HS-27A (cell line): ENCODE results near the gene ZFP92.
"Not testable (repeated sequence)": the region's sequence is repeated elsewhere in the genome, so short reads cannot be mapped to it uniquely, and the experiment has no call there.

Experiments
- DNase-seq: peaks from one replicate; pipeline ENCODE4 v3.0.0-alpha.2; 2012; ENCODE audit warnings: low read depth, missing footprints

ZFP92 gene

GRCh38 chrX:153411255-153411987 lies at the start of gene ZFP92:
ZFP92 (plus strand) TSS chrX:153411472; CDS start chrX:153418323, 6,851 bp downstream.
- DNase-seq, result no peak

- DNase-seq, result no peak
These were observed 49.4 kb upstream of the ZFP92 start for GRCh38 chrX:153361781-153362397.

- no peak for DNase-seq
These were observed 45.6 kb upstream of the ZFP92 start for GRCh38 chrX:153365670-153366069.

GRCh38 chrX:153366119-153366518 lies 45.2 kb upstream of the ZFP92 start:
- DNase-seq, result no peak

GRCh38 chrX:153366878-153367538 lies 44.3 kb upstream of the ZFP92 start:
- DNase-seq, result no peak

- DNase-seq, result no peak
These were observed 40.8 kb upstream of the ZFP92 start for GRCh38 chrX:153370293-153371055.

- no peak for DNase-seq
These were observed 40.0 kb upstream of the ZFP92 start for GRCh38 chrX:153371256-153371655.

GRCh38 chrX:153372949-153373348 lies 38.3 kb upstream of the ZFP92 start:
- no peak for DNase-seq

- DNase-seq, result no peak
These were observed 36.8 kb upstream of the ZFP92 start for GRCh38 chrX:153374426-153374825.

- no peak for DNase-seq
These were observed 35.7 kb upstream of the ZFP92 start for GRCh38 chrX:153375571-153375970.

GRCh38 chrX:153377727-153378126 lies 33.5 kb upstream of the ZFP92 start:
- no peak for DNase-seq

- no peak for DNase-seq
These were observed 32.7 kb upstream of the ZFP92 start for GRCh38 chrX:153378607-153379006.

- no peak for DNase-seq
These were observed 31.8 kb upstream of the ZFP92 start for GRCh38 chrX:153379508-153379907.

- no peak for DNase-seq
These were observed 31.2 kb upstream of the ZFP92 start for GRCh38 chrX:153379971-153380581.

GRCh38 chrX:153380691-153381090 lies 30.6 kb upstream of the ZFP92 start:
- no peak for DNase-seq

GRCh38 chrX:153381684-153382532 lies 29.4 kb upstream of the ZFP92 start:
- DNase-seq, result no peak

- no peak for DNase-seq
These were observed 28.4 kb upstream of the ZFP92 start for GRCh38 chrX:153382563-153383482.

- no peak for DNase-seq
These were observed 26.9 kb upstream of the ZFP92 start for GRCh38 chrX:153384390-153384789.

GRCh38 chrX:153384973-153385372 lies 26.3 kb upstream of the ZFP92 start:
- DNase-seq, result not testable (repeated sequence)

GRCh38 chrX:153386097-153386496 lies 25.2 kb upstream of the ZFP92 start:
- no peak for DNase-seq
